Right lung (tissue), 5 donors: ENCODE data around the gene ENG. TPM values are rescaled to one million over a fixed set of nuclear protein-coding genes. Genes with fewer than 3 reads are reported as not detected.
"Not testable (repeated sequence)": the region's sequence is repeated elsewhere in the genome, so short reads cannot be mapped to it uniquely, and the experiment has no call there.

ENCODE experiments used
- DNase-seq, 2 donors: peaks; one replicate each; pipeline ENCODE4 v3.0.0-alpha.2; 2013
- polyA plus RNA-seq, 5 donors: library from polyadenylated mRNA; unstranded; fragments of 120-200 nt; gene quantifications; one replicate each; pipeline versions ENCODE4 v1.2.1 to v1.2.3, GENCODE V29; 2013; ENCODE audit warnings: inconsistent platforms in 1 of 5, low replicate concordance in 1 of 5; ENCODE audit not compliant: insufficient read length in 5 of 5, insufficient read depth in 1 of 5

The ENG gene
- polyA plus RNA-seq, 5 donors = 61.2 to 124 (median 74.6) TPM

- DNase-seq = not testable (repeated sequence)
Measured at GRCh38 chr9:127881715-127882114, 27.3 kb upstream of the ENG start.

- no peak for DNase-seq
Measured at GRCh38 chr9:127880143-127880542, 25.7 kb upstream of the ENG start.

DNA sequence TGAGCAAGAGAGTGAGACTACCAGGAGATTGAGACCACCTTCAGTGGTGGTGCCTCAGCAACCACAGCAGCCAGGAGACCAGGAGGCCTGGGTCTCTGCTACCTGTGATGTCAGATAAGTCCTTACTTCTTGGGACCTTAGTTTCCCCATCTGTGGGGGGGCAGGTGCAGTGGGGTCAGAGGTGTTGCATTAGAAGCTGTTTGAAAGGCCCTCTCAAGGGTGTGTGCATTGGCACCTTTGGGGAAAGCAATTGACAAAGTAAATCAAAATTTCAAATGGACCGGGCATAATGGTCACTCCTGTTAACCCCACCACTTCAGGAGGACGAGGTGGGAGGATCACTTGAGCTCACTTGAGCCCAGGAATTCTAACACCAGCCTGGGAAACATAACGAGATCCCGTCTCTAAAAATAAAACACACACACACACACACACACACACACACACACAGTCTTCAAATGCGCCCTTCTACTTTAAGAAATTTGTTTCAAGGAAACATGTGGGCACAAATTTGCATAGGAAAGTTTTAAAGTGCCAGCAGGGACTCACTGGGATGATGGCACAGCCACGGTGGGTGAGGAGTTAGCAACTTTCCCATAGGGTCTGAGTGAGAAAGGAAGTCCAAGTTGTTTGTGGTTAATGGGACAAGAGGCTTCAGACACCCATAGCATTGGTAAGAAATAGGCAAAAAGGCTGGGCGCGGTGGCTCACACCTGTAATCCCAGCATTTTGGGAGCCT lies 24.4 kb upstream of the ENG start:
- DNase-seq = no peak

DNA sequence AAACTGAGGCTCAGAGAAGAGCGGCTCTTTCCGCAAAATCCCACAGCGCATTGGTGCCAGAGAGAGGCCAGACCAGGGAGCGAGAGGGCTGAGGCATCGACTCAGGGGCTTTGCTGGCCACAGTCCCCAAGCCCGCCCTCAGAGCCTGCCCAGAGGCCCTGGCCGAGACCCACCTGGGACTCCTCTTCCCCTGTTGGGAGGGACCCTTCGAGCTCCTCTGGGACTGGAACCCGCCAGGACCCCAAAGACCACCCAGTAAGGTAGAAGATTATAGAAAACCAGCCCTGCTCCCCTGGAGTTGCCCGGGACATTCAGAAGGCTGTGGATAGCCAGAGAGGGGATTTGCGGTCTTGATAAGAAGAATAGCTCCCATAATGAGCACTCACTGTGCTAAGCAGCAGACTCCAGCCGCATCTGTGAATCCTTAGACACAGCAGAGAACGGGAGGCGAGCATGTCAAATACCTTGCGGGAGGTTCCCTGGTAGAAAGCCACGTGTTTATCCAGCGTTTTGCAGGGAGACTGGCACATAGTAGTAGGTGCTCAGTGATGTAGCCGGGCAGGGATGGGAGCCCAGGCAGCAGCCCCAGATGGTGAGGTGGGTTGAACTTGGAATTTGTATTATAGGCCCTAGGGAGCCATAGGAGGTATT lies 23.7 kb upstream of the ENG start:
- DNase-seq = no peak

- DNase-seq = no peak
Measured at GRCh38 chr9:127877566-127877998, 23.1 kb upstream of the ENG start, which contains the start of gene AK1. TSS of gene AK1 (minus strand) at chr9:127877675. CDS start at chr9:127874617, 3,058 bp downstream.

DNA sequence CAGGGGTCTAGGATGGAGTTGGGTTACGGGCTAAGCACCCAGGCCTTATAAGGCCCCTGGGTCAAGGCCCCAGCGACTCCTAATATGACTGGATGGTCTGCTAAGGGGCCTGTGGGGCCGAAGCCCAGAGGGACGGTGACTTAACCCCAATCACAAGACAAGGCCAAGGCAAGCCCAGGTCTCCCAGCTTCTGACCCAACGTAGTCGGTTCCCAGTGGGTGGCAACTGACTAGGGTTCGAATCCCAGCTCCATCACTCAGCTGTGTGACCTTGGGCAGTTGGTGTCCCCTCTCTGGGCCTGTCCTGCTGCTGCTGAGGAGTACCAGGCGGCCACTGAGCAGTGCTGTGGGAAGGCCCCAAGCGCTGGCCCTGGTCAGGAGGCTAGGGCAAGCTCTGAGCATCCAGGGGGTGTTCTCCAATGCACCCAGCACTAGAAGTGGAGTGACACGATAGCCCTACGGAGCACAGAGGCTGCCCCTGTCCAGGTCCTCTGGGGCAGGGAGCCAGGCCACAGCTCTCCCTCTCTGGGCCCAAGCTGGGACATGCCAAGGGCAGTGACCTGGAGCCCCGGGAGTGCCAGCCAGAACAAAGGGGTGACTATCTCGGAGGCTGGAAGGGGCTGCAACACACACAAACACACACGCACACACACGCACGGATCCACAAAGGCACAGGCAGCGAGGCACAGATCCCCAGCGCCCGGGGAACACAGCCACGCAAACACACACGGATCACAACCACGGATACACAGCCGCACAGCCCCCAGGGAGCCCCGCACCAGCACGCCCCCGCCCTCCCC lies 22.5 kb upstream of the ENG start:
- DNase-seq = no peak

GRCh38 chr9:127876026-127876763 lies 21.7 kb upstream of the ENG start:
- no peak for DNase-seq

DNA sequence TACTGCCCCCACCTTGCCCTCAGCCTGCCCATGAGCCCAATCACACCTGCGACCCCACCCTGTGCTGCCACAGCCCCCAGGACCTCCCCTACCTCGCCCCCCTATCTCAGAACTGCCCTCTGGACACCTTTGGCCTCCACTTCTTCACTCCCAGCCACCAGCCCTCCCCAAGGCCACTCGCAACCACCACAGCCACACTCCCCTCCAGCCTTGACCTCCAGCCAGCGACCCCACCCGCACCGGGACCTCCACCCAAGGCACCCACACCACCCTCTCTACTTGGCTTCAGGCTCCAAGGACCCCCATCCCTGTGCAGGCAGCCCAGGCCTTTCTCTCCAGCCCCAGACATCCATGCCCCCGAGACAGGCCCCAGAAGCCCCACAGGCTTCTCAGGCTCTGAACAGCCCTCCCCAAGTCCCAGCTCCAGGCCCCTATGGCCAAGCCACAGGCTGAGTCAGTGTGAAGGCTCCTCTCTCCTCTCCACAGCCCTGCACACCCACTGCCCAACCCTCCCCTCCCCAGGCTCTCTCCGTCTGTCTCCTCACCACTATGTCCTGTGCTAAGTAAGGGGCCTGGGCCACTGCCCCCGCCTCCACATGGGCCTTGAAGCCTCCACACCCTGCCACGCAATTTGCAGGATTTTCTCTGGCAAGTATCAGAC lies 21.0 kb upstream of the ENG start:
- DNase-seq = no peak

DNA sequence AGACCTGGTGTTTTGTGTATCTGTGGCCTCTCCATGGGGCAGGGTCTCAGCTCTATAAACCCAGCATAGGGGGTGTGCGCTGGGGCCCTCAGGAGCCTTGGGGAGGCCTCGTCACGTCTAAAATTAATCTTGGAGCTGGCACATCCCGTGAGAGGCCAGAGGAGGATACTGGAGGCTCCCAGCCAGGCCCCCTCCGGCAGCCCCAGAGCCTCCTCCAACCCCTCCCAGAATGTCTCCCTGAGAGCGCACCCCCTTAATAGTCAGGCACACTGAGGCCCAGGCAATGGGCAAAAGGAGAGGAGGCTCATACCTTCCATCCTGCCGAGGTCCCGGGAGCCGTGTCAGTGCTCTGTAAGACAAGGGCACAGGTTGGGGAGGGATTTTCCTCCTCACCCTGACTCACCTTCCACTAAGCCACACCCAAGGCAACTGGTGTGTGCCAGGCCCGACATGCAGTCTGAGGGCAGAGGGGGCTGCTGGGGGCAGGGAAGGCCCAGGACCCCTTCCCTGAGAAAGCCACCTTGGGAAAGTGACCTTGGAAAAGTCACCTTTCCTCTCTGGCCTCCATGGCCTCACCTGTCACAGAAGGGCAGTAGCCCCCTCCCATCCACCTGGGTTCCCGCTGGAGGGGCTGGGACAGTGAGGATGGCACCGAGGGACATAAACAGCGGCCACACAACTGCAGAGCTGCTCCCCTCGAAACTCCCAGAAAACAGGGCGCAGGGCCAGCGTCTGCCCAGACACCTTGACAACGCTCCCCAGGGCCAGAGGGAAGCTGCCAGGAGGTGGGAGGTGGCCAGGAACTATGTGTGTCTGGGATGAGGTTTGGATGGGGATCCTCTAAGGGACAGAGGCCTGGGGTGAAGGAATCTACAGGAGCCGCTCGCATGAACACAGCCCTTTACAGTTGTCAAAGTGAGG lies 20.1 kb upstream of the ENG start:
- no peak for DNase-seq

GRCh38 chr9:127873886-127874285 lies 19.4 kb upstream of the ENG start:
- DNase-seq = no peak

DNA sequence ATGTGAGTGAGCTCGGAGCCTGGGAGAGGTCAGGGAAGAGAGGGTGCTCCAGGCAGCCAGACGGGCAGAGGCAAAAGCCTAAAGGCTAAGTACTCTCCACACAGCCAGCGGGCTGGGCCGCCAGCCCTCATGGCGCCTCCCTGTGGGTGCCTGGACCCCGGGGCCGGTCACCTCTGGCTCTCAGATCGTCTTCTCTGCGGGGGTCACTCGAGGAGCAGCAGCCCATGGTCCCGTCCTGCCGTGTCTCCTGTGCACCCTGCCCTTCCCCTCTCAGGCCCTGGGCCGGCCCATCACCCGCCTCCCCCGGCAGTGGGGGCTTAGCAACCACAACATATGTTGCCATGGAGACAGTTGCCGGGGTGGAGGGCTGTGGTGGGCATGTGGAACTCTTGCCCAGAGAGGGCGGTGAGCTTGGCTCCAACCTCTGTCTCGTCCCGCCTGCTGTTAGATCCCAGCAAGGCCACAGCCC lies 18.8 kb upstream of the ENG start:
- DNase-seq = no peak

GRCh38 chr9:127872369-127873222 lies 18.1 kb upstream of the ENG start:
- no peak for DNase-seq

GRCh38 chr9:127871531-127871930 lies 17.1 kb upstream of the ENG start:
- no peak for DNase-seq

- DNase-seq = no peak
Measured at GRCh38 chr9:127870887-127871286, 16.4 kb upstream of the ENG start.

DNA sequence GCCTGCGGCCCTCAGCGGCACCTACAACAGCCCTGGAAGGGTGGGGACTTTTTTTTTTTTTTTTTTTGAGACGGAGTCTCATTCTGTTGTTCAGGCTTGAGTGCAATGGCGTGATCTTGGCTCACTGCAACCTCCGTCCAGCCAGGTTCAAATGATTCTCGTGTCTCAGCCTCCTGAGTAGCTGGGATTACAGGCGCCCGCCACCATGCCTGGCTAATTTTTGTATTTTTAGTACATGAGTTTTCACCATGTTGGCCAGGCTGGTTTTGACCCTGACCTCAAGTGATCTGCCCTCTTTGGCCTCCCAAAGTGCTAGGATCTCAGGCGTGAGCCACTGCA lies 15.7 kb upstream of the ENG start:
- DNase-seq = not testable (repeated sequence)

DNA sequence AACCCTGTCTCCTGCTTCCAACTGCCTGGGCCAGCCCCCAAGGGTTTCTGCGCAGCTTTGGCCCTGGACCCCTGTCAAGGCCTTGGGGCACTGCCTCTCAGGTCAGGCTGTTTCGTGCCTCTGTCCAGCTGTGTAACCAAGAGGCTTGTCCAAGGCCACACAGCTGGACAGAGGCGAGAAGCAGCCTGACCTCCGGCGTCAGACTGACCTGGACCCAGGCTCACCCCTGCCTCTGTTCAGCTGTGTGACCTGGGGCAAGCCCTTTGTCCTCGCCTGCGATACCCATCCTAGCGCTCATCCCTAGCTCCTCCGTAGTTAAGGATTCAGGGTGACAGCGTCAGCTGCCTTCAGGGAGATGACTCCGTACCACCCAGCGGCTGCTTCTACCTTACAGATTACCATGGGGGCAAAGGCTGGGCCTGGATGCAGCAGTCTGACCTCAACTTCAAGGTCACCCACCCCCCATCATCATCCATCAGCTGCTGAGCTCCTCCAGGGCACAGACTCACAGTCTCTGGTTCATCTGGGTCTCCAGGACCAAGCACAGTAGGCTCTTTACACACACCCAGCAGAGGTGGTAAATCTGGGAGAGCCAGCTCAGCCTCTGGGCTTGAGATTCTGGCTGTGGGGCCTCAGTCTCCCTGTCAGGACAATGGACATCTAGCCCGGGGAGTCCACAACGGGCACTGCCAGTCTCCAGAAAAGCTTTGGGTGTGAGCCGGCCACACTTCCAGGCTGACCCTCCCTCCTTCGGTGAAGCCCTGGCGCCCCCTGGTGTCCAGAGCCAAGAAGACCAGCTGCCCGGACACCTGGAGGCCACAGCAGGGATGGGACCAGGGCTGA lies 15.1 kb upstream of the ENG start:
- peak; percentile 67 to 74 for DNase-seq

- DNase-seq = no peak
Measured at GRCh38 chr9:127868278-127868902, 13.9 kb upstream of the ENG start.
